ENCODE measurements around the gene SLC9A1.

The SLC9A1 gene

GRCh38 chr1:27086628-27087027 is 68.3 kb downstream of the SLC9A1 start:
- no peak for TF ChIP-seq CTCF (IDR thresholded peaks at IDR 0.05; ENCODE audit: borderline replicate concordance, insufficient read depth, low read depth, low read length)
- H3K4me3 ChIP-seq (ENCODE audit: low read depth, low read length): no peak overlapping the region

DNA sequence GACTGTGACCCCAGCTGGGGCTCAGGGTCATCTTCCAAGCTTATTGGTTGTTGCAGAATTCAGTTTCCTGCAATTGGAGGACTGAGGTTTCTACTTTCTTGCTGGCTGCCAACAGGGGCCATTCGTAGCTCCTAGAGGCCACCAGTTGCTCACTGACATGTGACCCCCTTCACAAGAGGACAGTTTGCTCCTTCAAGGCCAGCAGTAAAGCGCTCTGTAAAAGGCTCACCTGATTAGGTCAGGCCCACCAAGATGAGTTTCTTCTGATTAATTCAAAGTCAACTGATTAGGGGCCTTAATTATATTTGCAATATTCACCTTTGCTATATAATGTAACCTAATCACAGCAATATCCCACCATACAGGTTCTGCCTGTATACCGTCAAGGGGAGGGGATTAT is 68.9 kb downstream of the SLC9A1 start:
- no peak overlapping the region for H3K4me3 ChIP-seq (ENCODE audit: low read depth, low read length)
- no peak for TF ChIP-seq CTCF (IDR thresholded peaks at IDR 0.05; ENCODE audit: borderline replicate concordance, insufficient read depth, low read depth, low read length)

GRCh38 chr1:27084107-27084506 is 70.8 kb downstream of the SLC9A1 start:
- TF ChIP-seq CTCF (IDR thresholded peaks at IDR 0.05; ENCODE audit: borderline replicate concordance, insufficient read depth, low read depth, low read length): no peak
- no peak overlapping the region for H3K4me3 ChIP-seq (ENCODE audit: low read depth, low read length)

DNA sequence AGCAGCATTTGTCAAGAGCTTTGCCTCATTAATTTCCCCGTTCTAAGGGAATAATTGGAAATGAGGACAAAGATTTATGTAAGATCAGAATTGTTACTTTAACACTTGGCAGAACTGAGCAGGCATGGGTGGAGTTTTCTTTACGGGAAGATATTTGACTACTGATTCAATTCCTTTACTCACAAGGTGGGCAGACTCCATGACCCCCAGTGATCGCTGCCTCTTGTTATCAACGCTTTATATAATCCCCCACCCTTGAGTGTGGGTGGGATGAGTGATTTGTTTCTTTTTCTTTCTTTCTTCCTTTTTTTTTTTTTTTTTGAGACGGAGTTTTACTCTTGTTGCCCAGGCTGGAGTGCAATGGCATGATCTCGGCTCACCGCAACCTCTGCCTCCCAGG is 77.0 kb downstream of the SLC9A1 start:
- H3K4me3 ChIP-seq (ENCODE audit: low read depth, low read length): no peak overlapping the region
- no peak for TF ChIP-seq CTCF (IDR thresholded peaks at IDR 0.05; ENCODE audit: borderline replicate concordance, insufficient read depth, low read depth, low read length)

- no peak for TF ChIP-seq CTCF (IDR thresholded peaks at IDR 0.05; ENCODE audit: borderline replicate concordance, insufficient read depth, low read depth, low read length)
- H3K4me3 ChIP-seq (ENCODE audit: low read depth, low read length): no peak overlapping the region
These were observed 78.1 kb downstream of the SLC9A1 start for GRCh38 chr1:27076803-27077202.

- no peak for TF ChIP-seq CTCF (IDR thresholded peaks at IDR 0.05; ENCODE audit: borderline replicate concordance, insufficient read depth, low read depth, low read length)
- H3K4me3 ChIP-seq (ENCODE audit: low read depth, low read length): no peak overlapping the region
These were observed 80.6 kb downstream of the SLC9A1 start for GRCh38 chr1:27074175-27074780.

- no peak overlapping the region for H3K4me3 ChIP-seq (ENCODE audit: low read depth, low read length)
- TF ChIP-seq CTCF (IDR thresholded peaks at IDR 0.05; ENCODE audit: borderline replicate concordance, insufficient read depth, low read depth, low read length): no peak
These were observed 83.9 kb downstream of the SLC9A1 start for GRCh38 chr1:27071049-27071416.
